ENCODE data around the gene KIF24. TPM values are rescaled to one million over a fixed set of nuclear protein-coding genes. Genes with fewer than 3 reads are reported as not detected.
"Not testable (repeated sequence)": the region's sequence is repeated elsewhere in the genome, so short reads cannot be mapped to it uniquely, and the experiment has no call there.

KIF24 gene
- total RNA-seq, 4 donors from 2014 or later: 0.42 to 1.5 (median 0.62) TPM

GRCh38 chr9:34363619-34364351 lies 34.7 kb upstream of the KIF24 start:
- intact Hi-C loops (cut with DNase I): no loop called here

GRCh38 chr9:34362614-34363214 lies 33.6 kb upstream of the KIF24 start:
- no peaks in the 10 kb centered on the region for H3K27me3 ChIP-seq
- intact Hi-C loops (cut with DNase I): no loop called here
- H3K9me3 ChIP-seq: peaks cover 0 to 3% (median 0%) of the 10 kb centered on the region in 4 donors
- no peak overlapping the region for H3K27ac ChIP-seq (replicated peaks in 1 of 4)
- 97% methylated on average over 4 of the region's 4 CpGs for WGBS
- peaks cover 0 to 12% (median 4%) of the 10 kb centered on the region in 4 donors for H3K36me3 ChIP-seq
- DNase-seq (ENCODE audit: extremely low spot score): no peak
- peaks cover 4 to 8% (median 7%) of the 10 kb centered on the region in 4 donors for H3K4me1 ChIP-seq
- no peak overlapping the region for H3K4me3 ChIP-seq
- TF ChIP-seq POLR2A (IDR thresholded peaks at IDR 0.05; ENCODE audit: low read depth): no peak
- TF ChIP-seq EP300 (IDR thresholded peaks at IDR 0.05): no peak
- no peak for TF ChIP-seq CTCF (IDR thresholded peaks at IDR 0.05)
- no peak for TF ChIP-seq POLR2AphosphoS5 (IDR thresholded peaks at IDR 0.05)

More at GRCh38 chr9:34363619-34364351, 34.7 kb upstream of the KIF24 start:
- Histone ChIP-seq H3K36me3 (peaks cover 0 to 16% (median 7%) of the 10 kb centered on the region in 4 donors), H3K4me1 (peaks cover 4 to 8% (median 7%) of the 10 kb centered on the region in 4 donors), H3K27me3 (no peaks in the 10 kb centered on the region), H3K27ac (replicated peaks in 1 of 4) (peak overlapping the region in 2 of 4 donors; percentile 15 to 42), H3K4me3 (no peak overlapping the region), H3K9me3 (no peaks in the 10 kb centered on the region)
- DNase-seq (ENCODE audit: extremely low spot score): no peak
- WGBS: 70% methylated on average over 13 of the region's 13 CpGs
- TF ChIP-seq CTCF (IDR thresholded peaks at IDR 0.05): no peak
- no peak for TF ChIP-seq EP300 (IDR thresholded peaks at IDR 0.05)
- TF ChIP-seq POLR2A (IDR thresholded peaks at IDR 0.05; ENCODE audit: low read depth): no peak
- TF ChIP-seq POLR2AphosphoS5 (IDR thresholded peaks at IDR 0.05): no peak

- WGBS: 87% methylated on average over 1 of the region's 1 CpG
- DNase-seq (ENCODE audit: extremely low spot score); intact Hi-C loops (cut with DNase I): not testable (repeated sequence)
Observed at GRCh38 chr9:34352957-34353356, 23.9 kb upstream of the KIF24 start.

GRCh38 chr9:34352122-34352652 lies 23.1 kb upstream of the KIF24 start:
- intact Hi-C loops (cut with DNase I); H3K4me3 ChIP-seq; H3K36me3 ChIP-seq; H3K27ac ChIP-seq (replicated peaks in 1 of 4); DNase-seq (ENCODE audit: extremely low spot score); H3K4me1 ChIP-seq; H3K27me3 ChIP-seq: not testable (repeated sequence)
- WGBS: 86% methylated on average over 7 of the region's 7 CpGs
- peaks cover 0 to 11% (median 4%) of the 10 kb centered on the region in 4 donors for H3K9me3 ChIP-seq

More at GRCh38 chr9:34352957-34353356, 23.9 kb upstream of the KIF24 start:
- H3K4me1 ChIP-seq; H3K27me3 ChIP-seq; H3K36me3 ChIP-seq; H3K4me3 ChIP-seq; H3K27ac ChIP-seq (replicated peaks in 1 of 4): not testable (repeated sequence)
- peaks cover 0 to 14% (median 4%) of the 10 kb centered on the region in 4 donors for H3K9me3 ChIP-seq

- TF ChIP-seq EP300 (IDR thresholded peaks at IDR 0.05) (no peak), CTCF (IDR thresholded peaks at IDR 0.05) (no peak), POLR2A (IDR thresholded peaks at IDR 0.05; ENCODE audit: low read depth) (no peak), POLR2AphosphoS5 (IDR thresholded peaks at IDR 0.05) (no peak)
- intact Hi-C loops (cut with DNase I): no loop called here
- H3K27ac ChIP-seq (replicated peaks in 1 of 4): no peak overlapping the region
- 95% methylated on average over 3 of the region's 3 CpGs for WGBS
- no peak for DNase-seq (ENCODE audit: extremely low spot score)
- H3K9me3 ChIP-seq: no peaks in the 10 kb centered on the region
- no peaks in the 10 kb centered on the region for H3K27me3 ChIP-seq
- H3K4me3 ChIP-seq: no peak overlapping the region
- peaks cover 0 to 7% (median 0%) of the 10 kb centered on the region in 4 donors for H3K36me3 ChIP-seq
- H3K4me1 ChIP-seq: peaks cover 9 to 34% (median 33%) of the 10 kb centered on the region in 4 donors
Observed at GRCh38 chr9:34349324-34349723, 20.3 kb upstream of the KIF24 start.

Data from esophagus muscularis mucosa (tissue), 4 donors.